ENCODE measurements around the gene PANK3.

PANK3 gene

GRCh38 chr5:168557389-168557788 is 21.8 kb downstream of the PANK3 start:
- Histone ChIP-seq H4K20me1 (ENCODE audit: insufficient read depth) (no peaks in the 10 kb centered on the region), H3K4me1 (ENCODE audit: low read depth, poor library complexity, severe bottlenecking) (no peaks in the 10 kb centered on the region)

GRCh38 chr5:168553377-168554130 is 25.6 kb downstream of the PANK3 start:
- Histone ChIP-seq H3K4me1 (ENCODE audit: low read depth, poor library complexity, severe bottlenecking) (no peaks in the 10 kb centered on the region), H3K27me3 (ENCODE audit: insufficient read depth, low read depth) (no peaks in the 10 kb centered on the region), H4K20me1 (ENCODE audit: insufficient read depth) (no peaks in the 10 kb centered on the region), H3K79me2 (ENCODE audit: insufficient read depth, low read depth) (no peaks in the 10 kb centered on the region), H3K4me2 (no peak overlapping the region), H3K9ac (no peak overlapping the region), H2AFZ (ENCODE audit: low read depth) (no peak overlapping the region), H3K36me3 (ENCODE audit: insufficient read depth) (no peaks in the 10 kb centered on the region), H3K27ac (no peak overlapping the region), H3K4me3 (IDR thresholded peaks at IDR 0.05; ENCODE audit: insufficient read depth, low read depth, low read length) (no peak overlapping the region)
- no peak for TF ChIP-seq CTCF (conservative IDR thresholded peaks at IDR 0.05; ENCODE audit: low read depth, low read length)

More at GRCh38 chr5:168557389-168557788, 21.8 kb downstream of the PANK3 start:
- Histone ChIP-seq H3K9ac (no peak overlapping the region), H3K4me3 (IDR thresholded peaks at IDR 0.05; ENCODE audit: insufficient read depth, low read depth, low read length) (no peak overlapping the region), H3K27me3 (ENCODE audit: insufficient read depth, low read depth) (no peaks in the 10 kb centered on the region), H2AFZ (ENCODE audit: low read depth) (no peak overlapping the region), H3K27ac (no peak overlapping the region), H3K36me3 (ENCODE audit: insufficient read depth) (no peaks in the 10 kb centered on the region), H3K4me2 (no peak overlapping the region), H3K79me2 (ENCODE audit: insufficient read depth, low read depth) (no peaks in the 10 kb centered on the region)
- TF ChIP-seq CTCF (conservative IDR thresholded peaks at IDR 0.05; ENCODE audit: low read depth, low read length): no peak

GRCh38 chr5:168552146-168552545 is 27.0 kb downstream of the PANK3 start:
- no peaks in the 10 kb centered on the region for H4K20me1 ChIP-seq (ENCODE audit: insufficient read depth)
- no peak overlapping the region for H3K4me2 ChIP-seq
- H3K36me3 ChIP-seq (ENCODE audit: insufficient read depth): no peaks in the 10 kb centered on the region

GRCh38 chr5:168550656-168551055 is 28.5 kb downstream of the PANK3 start:
- Histone ChIP-seq H3K36me3 (ENCODE audit: insufficient read depth) (no peaks in the 10 kb centered on the region), H3K9ac (no peak overlapping the region)

More at GRCh38 chr5:168552146-168552545, 27.0 kb downstream of the PANK3 start:
- no peak for TF ChIP-seq CTCF (conservative IDR thresholded peaks at IDR 0.05; ENCODE audit: low read depth, low read length)
- no peak overlapping the region for H3K9ac ChIP-seq
- no peak overlapping the region for H2AFZ ChIP-seq (ENCODE audit: low read depth)
- no peak overlapping the region for H3K27ac ChIP-seq
- H3K27me3 ChIP-seq (ENCODE audit: insufficient read depth, low read depth): no peaks in the 10 kb centered on the region
- no peaks in the 10 kb centered on the region for H3K79me2 ChIP-seq (ENCODE audit: insufficient read depth, low read depth)
- H3K4me3 ChIP-seq (IDR thresholded peaks at IDR 0.05; ENCODE audit: insufficient read depth, low read depth, low read length): no peak overlapping the region
- no peaks in the 10 kb centered on the region for H3K4me1 ChIP-seq (ENCODE audit: low read depth, poor library complexity, severe bottlenecking)

More at GRCh38 chr5:168550656-168551055, 28.5 kb downstream of the PANK3 start:
- Histone ChIP-seq H2AFZ (ENCODE audit: low read depth) (no peak overlapping the region), H3K27me3 (ENCODE audit: insufficient read depth, low read depth) (no peaks in the 10 kb centered on the region), H3K4me1 (ENCODE audit: low read depth, poor library complexity, severe bottlenecking) (no peaks in the 10 kb centered on the region), H3K27ac (no peak overlapping the region), H4K20me1 (ENCODE audit: insufficient read depth) (no peaks in the 10 kb centered on the region), H3K4me2 (no peak overlapping the region), H3K4me3 (IDR thresholded peaks at IDR 0.05; ENCODE audit: insufficient read depth, low read depth, low read length) (no peak overlapping the region), H3K79me2 (ENCODE audit: insufficient read depth, low read depth) (no peaks in the 10 kb centered on the region)
- no peak for TF ChIP-seq CTCF (conservative IDR thresholded peaks at IDR 0.05; ENCODE audit: low read depth, low read length)

Measured in KMS-11 (cell line).